Cardiac fibroblast (primary cell): Measurements from ENCODE around the gene CAD.
"Not testable (repeated sequence)": the region's sequence is repeated elsewhere in the genome, so short reads cannot be mapped to it uniquely, and the experiment has no call there.

Source experiments
- DNase-seq, 2 donors: peaks; one replicate each; pipeline versions ENCODE4 v3.0.0 to v3.0.0-alpha.2; 2010; ENCODE audit warnings: low read depth in 2 of 2
- H3K4me3 ChIP-seq, 2 donors: replicated peaks in 1 of 2; 1 replicate in 1 of 2; 2 replicates in 1 of 2; pipeline ENCODE4 v1.5.1; 2011; ENCODE audit warnings: low read depth in 2 of 2, low read length in 2 of 2, mild to moderate bottlenecking in 2 of 2, moderate library complexity in 1 of 2
- CTCF ChIP-seq: IDR thresholded peaks from one replicate; pipeline ENCODE4 v1.5.1; 2011; ENCODE audit warnings: low read depth, mild to moderate bottlenecking, low read length, inconsistent platforms

Gene CAD

GRCh38 chr2:27186613-27187345, 30.4 kb upstream of the CAD start:
- TF ChIP-seq CTCF: no peak
- no peak for DNase-seq
- H3K4me3 ChIP-seq: no peak overlapping the region

GRCh38 chr2:27189989-27190388, 27.2 kb upstream of the CAD start:
- no peak for TF ChIP-seq CTCF

GRCh38 chr2:27191070-27191829, 25.9 kb upstream of the CAD start:
- H3K4me3 ChIP-seq: no peak overlapping the region
- TF ChIP-seq CTCF: peak; percentile 68
- DNase-seq: peak; percentile 76 to 88

More at GRCh38 chr2:27189989-27190388, 27.2 kb upstream of the CAD start:
- no peak overlapping the region for H3K4me3 ChIP-seq
- DNase-seq: no peak

GRCh38 chr2:27194538-27195354, 22.4 kb upstream of the CAD start:
- no peak for TF ChIP-seq CTCF

GRCh38 chr2:27195799-27196198, 21.4 kb upstream of the CAD start:
- H3K4me3 ChIP-seq, DNase-seq: not testable (repeated sequence)

More at GRCh38 chr2:27194538-27195354, 22.4 kb upstream of the CAD start:
- H3K4me3 ChIP-seq: no peak overlapping the region
- DNase-seq: peak in 1 of 2 donors; percentile 45

- not testable (repeated sequence) for DNase-seq, H3K4me3 ChIP-seq
Observed at GRCh38 chr2:27198068-27198467, 19.1 kb upstream of the CAD start.

- H3K4me3 ChIP-seq: no peak overlapping the region
- no peak for TF ChIP-seq CTCF
- no peak for DNase-seq
Observed at GRCh38 chr2:27198627-27199026, 18.5 kb upstream of the CAD start.
